ENCODE results near the gene RAB36.

RAB36 gene

DNA sequence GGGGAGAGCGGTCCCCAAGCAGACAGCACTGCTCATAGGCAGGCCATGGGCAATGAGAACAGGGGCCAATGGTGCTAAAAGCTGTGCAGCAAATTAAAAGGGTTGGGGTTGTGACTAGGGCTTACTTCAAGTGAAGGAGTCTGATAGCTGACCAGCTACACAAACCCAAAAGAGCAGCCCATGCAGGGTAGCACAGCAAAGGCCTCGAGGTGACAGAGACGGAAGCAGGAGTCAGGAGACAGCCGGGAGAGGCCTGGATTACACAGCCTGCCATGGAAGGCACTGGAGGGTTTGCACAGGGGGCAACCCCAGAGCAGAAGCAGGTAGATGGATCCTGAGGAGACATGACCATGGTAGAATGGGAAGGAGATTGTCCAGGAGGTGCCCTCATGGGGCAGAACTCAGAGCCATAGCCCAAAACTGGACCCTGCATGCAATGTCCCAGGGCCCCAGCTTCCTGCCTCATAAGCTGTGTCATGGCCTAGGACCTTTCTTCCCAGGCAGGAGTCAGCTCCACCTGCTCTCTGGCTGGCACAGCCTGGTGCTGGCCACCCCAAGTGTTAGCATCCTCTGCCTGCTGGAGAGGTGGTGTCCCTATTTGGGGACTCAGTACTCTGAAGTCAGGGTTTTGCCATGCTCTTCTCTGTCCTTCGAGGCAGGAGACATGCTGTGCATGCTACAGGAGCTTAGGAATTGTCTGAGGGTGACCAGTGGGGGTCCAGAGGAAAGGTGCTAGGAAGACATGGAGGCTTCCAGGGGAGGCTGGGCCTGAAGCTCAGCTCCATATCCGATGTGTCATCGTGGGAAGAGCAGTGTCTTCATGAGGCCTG, 36.8 kb upstream of the RAB36 start:
- no peak for DNase-seq

- DNase-seq = no peak
Measured at GRCh38 chr22:23109079-23109347, 36.3 kb upstream of the RAB36 start.

- DNase-seq = no peak
Measured at GRCh38 chr22:23109441-23109978, 35.8 kb upstream of the RAB36 start.

GRCh38 chr22:23110190-23110921, 34.9 kb upstream of the RAB36 start:
- no peak for DNase-seq

DNA sequence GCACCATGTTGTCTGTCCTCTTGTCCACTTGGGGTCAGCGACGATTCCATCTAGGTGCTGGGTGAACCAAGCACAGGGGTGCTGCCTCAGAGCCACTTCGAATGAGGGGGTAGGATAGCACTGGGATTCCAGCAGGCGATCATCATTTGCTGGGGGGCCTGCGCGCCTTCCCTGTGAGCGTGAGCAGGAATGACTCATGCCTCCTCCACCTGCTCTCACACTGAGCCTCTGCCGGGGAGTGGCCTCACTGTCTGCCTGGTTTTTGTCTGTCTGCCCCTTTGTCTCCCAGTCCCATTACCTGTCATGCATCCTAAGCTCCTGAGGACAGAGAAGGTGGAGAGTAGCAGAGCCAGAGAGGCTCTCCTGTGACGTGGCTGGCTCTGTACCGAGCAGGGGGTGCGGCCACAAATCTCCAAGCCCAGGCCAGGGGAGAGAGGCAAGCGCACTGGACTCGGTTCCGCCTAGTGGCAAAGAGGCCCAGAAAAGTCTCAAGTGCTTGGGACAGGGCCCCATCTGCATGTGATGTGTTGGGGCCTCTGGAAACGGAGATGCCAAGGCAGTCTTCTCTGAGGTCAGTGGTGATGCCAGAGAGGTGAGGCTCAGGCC, 34.3 kb upstream of the RAB36 start:
- DNase-seq = no peak

- no peak for DNase-seq
Measured at GRCh38 chr22:23112472-23113012, 32.7 kb upstream of the RAB36 start.

DNA sequence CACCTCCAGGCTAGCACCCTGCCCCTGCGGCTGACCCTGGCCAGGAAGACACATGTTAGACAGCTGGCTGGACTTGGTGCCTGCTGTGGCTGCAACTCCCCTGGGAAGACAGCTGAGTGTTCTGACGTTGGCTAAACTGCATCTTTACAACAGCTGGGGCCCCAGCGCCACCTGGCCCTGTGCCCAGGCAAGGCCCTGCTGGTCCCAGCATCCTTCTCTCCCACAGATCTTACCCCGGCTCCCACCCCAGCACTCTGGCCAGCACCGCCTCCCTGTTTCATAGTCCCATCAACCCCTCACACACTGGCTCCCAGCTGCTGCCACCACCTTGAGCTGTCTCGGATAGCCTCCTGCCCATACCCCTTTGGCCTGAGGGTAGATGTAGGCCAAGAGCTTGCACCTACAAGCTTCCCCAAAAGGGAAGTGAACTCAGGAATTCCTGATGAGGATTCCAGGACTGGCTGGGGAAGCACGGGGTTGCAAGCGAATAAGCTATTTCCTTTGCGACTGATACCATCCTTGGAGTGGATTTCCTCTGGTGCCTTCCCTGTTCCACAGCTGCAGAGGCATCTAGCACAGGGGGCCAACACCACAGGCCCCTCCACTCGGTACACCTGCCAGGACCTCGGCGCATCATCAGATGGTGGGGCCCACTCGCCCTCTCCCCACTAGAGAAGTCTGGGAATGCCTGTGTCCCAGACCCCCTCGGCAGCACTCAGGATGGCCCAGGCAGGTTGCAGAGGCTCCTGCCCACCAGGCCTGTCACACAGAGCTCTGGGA, 32.0 kb upstream of the RAB36 start:
- no peak for DNase-seq

DNA sequence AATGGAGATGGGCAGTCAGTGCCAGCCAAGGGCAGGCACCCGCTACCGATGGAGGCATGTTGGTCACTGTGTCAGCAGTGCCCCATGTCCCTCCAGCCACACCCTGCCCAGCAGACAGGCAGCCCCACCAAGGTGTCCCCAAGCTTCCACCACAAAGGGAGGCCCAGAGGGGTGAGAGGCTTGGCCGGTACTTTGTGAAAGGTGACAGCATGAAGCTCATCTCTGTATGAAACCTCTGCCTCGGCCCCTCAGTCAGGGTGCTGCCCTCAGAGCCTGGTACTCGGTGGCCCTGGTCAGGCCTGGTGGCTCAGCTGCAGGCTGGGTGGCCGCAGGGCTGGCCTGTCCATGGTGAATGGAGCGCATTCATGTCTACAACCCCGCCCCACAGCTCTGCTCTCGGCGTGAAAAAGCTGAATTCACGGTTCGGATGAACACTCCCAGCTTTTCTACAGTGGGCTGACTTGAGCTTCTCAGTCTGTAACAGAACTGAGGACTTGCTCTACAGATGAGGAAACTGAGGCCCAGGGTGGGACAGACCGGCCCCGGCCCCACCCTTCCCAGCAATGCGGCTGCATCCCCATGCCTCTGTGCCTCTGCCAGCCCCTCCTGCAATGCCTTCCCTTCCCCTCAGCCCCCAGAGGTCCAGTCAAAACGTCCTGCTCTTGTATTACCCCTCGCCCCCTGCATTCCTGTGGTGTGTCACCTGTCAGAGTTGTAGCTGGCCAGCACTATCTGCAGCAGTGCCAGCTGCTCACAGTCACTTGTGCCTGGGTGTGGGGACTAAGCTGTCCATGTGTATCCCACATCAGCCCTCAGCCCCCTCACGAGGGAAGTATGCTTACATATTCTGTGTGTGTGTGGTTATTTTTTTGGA, 31.2 kb upstream of the RAB36 start:
- no peak for DNase-seq

DNA sequence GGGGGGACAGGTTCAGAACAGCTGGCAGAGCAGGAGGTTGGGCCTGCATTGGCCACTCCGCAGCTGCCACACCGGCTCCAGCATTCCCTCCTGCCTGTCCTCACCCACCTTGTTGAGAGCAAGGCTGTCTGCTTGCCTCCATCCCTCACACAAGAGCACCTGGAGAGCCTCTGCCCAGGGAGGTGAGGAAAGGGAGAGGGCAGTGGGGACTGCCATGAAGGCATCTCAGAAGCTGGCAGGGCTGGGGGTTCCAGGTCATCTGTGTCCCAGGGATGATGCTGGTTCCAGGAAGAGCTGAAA, 30.6 kb upstream of the RAB36 start:
- DNase-seq = no peak

GRCh38 chr22:23115369-23115768, 29.9 kb upstream of the RAB36 start:
- no peak for DNase-seq

DNA sequence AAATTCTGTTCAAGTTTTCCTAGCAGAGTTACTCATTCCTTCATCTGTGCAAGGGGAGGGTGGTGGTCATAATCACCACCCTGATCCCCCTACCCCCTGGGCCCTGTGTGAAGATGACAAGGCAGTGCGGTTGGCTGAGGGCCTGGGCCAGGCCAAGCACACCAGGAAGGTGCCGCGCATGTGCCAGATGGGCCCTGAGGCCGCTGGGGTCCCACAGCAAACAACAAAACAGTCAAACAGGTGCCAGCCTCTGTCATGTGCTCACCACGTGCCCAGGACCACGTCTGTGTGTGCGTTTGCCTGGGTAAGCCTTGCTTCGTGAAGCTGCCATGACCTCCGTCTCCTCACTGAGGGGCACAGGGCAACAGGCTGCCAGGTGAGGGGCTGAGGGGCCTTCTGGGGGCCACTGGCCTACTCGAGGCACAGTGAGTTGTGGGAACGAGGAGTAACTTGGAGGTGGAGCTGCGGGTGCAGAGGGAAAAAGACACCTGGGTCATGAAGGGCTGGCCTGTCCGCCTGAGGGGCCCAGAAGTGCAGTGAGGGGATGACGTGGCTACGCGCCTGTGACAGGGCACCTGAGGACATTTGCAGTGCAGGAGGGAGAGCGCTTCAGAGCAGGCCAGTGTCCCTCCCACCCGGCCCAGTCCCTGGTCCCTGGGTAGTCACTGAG, 29.3 kb upstream of the RAB36 start:
- DNase-seq = no peak

DNA sequence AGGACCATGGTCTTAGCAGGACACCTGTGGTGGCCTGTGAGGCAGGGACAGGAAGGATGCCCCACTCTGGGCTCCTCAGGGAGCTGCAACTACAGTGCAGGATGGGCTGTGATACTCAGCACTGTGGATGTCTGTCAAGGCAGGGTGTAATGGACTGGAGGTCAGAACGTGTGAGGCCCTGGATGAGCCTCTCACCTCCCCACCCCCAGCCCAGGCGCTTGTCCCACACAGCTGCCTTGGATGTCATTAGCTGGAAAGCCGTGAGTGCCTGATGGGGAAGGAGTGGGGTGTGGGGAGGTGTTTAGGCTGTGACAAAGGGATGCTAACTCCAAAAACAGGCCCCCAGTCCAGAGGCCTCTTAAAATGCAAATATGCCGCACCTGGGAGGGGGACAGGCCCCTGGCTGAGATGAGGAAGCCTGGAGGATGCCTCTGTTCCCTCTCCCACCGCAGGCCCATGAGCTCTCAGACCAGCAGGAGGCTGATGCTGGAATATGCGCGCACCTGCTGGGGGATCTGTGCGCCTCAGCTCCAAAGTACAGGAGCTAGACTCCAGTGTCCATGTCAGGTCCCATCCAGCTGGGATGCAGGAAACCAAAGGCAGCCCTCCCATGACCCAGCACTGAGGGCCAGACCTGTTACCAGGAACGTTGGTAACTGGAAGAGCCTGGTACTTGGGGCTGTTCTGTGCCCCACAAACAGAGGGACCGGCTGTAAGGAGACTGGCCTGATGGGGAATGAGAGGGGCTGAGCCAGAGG, 28.6 kb upstream of the RAB36 start:
- no peak for DNase-seq

DNA sequence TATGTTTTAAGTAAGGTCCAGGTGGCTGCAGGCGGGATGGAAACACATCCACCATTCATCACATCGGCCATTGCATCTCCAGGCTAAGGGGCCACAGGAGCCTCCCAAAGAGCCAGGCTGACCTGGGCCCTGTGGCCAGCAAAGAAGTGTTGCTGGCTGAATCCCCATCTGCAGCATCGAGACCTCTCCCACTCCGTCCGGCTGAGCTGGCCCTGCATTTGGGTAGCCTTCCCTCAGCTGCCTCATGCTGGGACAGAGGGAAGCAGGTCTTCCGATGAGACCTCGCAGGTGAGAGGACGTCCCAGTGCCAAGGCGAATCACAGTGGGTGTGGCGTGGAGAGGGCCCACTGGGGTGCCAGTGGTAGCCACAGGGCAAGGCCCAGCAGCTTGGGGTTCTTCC, 28.0 kb upstream of the RAB36 start:
- no peak for DNase-seq

DNA sequence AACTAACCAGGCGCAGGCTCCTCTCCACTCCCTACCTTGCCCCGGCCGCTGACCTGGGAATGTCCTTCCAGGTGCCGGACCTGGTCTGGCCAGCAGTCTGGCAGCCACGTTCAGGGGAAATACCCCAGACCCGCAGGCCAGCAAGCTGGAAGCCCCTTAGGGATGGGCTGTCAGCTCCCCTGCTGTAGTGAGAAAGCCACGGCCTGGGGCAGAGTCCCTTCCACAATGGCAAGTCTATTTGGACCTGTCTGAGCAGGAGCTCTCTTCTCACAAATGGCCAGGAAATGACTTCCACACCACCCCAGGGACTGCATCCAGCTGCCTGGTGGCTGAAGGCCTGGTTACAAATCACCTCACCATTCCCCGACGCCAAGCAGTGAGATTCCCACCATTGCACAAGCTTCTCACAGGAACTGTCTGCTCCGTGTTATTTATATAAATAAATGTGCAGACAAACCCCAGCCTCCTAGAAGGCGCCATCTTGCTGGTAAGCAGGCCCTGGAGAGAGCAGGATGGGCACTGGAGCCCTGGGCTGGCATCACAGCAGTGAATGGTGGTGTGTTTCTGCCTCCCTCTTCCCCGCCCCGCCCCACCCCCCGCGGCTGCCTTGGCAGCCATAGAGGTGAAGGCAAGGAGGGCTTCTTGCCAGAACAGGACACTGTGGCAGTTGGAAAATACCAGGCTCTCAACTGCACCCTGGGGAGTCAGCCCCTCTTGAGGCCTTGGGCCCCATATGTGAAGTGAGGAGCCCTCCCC, 27.2 kb upstream of the RAB36 start:
- no peak for DNase-seq

DNA sequence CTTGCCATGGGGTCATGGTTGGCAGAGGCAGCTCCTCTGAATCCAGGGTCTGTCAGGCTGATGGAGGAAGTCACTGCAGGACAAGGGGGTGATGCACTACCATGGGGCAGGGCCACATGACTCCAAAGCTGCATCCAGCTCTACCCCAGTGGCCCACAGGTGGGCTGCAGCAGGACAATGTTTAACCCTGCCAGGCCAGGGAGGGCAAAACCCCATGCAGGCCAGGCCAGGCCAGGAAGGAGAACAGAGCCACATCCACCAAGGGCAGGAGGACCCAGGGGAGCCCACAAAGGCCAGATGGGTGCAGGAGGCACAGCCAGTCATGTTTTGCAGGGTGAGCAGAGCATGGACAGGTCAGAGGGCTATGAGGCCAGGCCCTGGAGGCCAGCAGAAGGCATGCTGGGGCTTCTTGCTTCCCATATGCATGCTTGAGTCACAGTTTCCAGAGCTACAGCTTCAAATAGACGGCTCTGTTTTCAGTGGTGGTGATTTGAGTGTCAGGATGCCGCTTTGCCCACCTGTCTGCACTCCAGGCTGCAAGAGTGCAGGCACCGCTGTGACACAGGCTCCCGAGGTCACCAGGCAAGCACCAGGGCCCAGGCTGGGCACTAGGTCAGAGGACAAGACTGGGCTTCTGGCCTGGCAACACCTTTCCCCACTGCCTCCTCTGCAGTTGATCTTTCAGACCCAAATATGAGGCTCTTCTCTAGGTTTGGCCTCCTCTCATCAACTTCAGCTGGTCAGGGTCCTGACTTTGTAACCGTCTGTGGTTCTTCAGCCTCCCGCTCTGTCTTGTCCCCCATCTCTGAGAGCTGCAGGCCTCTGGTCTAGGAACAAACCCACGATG, 26.4 kb upstream of the RAB36 start:
- DNase-seq = no peak

DNA sequence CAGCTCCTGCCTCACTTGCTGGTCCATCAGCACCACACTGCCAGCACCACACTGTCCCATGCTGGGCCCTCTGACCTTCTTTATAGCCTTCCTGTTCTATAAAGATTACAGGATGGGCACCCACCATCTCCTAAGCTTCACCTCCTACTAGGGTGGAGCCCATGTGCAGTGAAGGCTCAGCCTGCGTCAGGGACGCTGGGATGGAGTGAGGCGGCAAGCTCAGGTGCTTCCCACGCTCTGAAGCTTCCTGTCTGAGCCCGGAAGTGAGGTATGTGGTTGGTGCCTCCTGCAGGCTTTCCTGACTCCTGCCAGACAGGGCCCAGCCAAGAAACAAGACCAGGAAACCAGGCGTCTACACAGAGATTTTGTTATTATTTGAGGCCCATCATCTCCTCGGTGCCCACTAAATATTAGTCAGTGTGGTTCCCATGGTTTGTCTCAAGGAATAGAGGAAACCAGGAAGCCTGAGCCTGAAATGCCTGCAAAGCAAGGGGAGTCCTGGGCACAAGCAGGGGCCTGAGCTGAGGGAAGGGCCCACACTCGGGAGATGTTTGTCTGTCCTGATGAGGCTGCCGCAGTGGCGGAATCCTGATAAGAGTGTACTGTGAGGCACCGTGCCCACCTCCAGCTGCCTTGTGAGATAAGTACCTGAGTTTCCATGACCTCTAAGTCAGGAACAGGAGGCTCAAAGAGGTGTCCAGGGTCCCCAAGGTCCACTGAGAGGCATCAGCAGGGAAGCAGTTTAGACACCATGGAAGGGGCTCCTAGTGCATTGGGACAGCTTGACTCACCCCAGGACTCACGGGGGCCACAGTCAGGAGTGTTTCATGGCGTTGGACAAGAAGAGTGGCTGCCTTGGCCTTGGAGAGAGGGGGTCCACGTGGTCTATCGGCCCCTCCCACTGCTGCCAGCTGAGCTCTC, 25.5 kb upstream of the RAB36 start:
- peak; percentile 71 for DNase-seq

DNA sequence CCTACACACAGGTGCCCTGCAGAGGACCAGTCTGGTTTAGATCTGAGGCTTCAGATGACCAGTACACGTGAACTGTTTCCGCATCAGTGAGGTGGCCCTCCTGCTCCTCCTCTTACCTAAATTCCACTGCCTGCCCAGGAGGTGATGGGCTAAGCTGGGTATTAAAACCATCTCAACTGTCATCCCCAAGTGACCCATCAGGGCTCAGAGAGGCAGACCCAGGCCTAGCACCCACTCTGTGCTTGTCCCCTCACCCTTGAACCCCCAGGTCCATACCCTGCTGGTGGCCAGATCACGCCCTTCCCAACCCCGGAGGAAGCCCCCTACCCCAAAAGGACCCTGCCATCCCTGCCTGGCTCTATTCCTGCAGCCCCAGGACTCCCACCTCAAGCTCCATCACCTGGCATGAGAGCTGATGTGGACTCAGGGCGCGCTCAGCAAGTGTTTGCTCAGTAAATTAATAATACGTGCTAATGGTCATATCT, 24.8 kb upstream of the RAB36 start:
- DNase-seq = no peak

DNA sequence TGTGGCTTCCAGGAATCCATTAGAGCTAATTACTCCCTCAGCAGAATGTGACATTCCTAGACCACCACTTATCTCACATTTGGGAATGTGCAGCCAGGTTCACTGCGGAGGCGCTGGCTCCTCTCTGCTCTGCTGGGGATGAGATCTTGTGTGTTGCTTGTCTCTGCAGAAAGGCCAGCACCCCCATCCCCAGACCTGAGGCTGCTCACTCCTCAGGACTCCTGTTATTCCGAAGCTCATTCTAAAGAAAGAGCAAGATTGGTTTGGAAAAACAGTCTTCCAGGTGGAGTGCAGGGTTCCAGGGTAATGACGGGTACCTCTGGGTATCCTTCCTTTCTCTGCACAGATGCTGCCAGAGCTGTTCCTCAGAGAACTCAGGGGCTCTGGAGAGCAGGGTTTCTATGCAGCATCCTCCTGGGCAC, 24.3 kb upstream of the RAB36 start:
- no peak for DNase-seq

Measured in CD4-positive, alpha-beta T cell treated with Interleukin-15 for 1 hour (primary cell).